AG10803 (cell line): ENCODE data around the gene CHD9.
"Not testable (repeated sequence)": the region's sequence is repeated elsewhere in the genome, so short reads cannot be mapped to it uniquely, and the experiment has no call there.

ENCODE experiments used
- DNase-seq: peaks from one replicate; pipeline ENCODE4 v3.0.0; 2010; ENCODE audit warnings: low read depth
- H3K4me3 ChIP-seq: 2 replicates; pipeline ENCODE4 v1.5.1; 2011; ENCODE audit warnings: mild to moderate bottlenecking, low read length, control low read depth
- TF ChIP-seq, protein P1 (sequence below): conservative IDR thresholded peaks from 2 replicates; pipeline ENCODE4 v1.5.1; 2011; ENCODE audit warnings: mild to moderate bottlenecking, low read length, control low read depth, inconsistent platforms

Gene CHD9

DNA sequence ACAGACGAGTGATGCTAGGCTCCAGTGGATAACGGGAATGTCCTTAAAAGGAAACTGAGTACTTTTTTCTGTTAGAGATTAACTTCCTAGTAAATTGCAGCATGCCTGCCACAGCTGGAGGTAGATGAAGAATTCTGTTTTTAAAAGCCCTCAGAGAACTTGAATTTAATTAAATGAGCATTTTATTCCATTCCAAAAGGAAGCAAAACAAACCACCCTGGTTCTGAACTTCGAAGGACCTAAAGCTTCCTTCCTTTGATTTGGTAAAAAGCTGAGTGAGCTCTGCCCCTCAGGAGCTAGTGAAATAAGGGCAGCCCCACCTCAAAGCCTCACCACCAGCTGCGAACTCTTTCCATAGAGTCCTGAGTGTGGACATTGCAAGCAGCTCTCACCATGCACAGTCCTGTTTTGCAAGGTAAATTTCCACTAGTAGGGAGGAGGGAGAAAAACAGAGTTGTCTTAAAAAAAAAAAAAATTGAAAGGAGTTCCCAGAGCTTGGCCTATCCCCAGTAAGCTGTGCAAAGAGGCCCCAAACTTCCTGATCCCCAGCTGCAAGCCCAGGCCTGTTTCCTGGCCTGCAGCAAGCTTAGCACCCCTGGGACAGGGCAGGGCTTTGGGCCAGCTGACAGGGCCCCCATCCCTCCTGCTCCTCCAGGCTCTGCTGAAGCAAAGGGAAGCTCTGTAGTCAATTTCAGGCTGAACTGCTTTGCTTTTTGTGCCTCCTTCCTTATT lies 13.3 kb upstream of the CHD9 start:
- no peak overlapping the region for H3K4me3 ChIP-seq
- DNase-seq: peak; percentile 55

GRCh38 chr16:53042235-53042701 lies 12.5 kb upstream of the CHD9 start:
- DNase-seq: no peak
- no peak overlapping the region for H3K4me3 ChIP-seq
- TF ChIP-seq, protein P1, sequence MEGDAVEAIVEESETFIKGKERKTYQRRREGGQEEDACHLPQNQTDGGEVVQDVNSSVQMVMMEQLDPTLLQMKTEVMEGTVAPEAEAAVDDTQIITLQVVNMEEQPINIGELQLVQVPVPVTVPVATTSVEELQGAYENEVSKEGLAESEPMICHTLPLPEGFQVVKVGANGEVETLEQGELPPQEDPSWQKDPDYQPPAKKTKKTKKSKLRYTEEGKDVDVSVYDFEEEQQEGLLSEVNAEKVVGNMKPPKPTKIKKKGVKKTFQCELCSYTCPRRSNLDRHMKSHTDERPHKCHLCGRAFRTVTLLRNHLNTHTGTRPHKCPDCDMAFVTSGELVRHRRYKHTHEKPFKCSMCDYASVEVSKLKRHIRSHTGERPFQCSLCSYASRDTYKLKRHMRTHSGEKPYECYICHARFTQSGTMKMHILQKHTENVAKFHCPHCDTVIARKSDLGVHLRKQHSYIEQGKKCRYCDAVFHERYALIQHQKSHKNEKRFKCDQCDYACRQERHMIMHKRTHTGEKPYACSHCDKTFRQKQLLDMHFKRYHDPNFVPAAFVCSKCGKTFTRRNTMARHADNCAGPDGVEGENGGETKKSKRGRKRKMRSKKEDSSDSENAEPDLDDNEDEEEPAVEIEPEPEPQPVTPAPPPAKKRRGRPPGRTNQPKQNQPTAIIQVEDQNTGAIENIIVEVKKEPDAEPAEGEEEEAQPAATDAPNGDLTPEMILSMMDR: no peak

More for the DNA sequence above, 13.3 kb upstream of the CHD9 start:
- TF ChIP-seq, protein P1: no peak

- no peak for DNase-seq
- TF ChIP-seq, protein P1: no peak
- no peak overlapping the region for H3K4me3 ChIP-seq
These were observed 11.4 kb upstream of the CHD9 start for GRCh38 chr16:53043428-53043831.

GRCh38 chr16:53043986-53044601 lies 10.7 kb upstream of the CHD9 start:
- H3K4me3 ChIP-seq: no peak overlapping the region
- DNase-seq: no peak

DNA sequence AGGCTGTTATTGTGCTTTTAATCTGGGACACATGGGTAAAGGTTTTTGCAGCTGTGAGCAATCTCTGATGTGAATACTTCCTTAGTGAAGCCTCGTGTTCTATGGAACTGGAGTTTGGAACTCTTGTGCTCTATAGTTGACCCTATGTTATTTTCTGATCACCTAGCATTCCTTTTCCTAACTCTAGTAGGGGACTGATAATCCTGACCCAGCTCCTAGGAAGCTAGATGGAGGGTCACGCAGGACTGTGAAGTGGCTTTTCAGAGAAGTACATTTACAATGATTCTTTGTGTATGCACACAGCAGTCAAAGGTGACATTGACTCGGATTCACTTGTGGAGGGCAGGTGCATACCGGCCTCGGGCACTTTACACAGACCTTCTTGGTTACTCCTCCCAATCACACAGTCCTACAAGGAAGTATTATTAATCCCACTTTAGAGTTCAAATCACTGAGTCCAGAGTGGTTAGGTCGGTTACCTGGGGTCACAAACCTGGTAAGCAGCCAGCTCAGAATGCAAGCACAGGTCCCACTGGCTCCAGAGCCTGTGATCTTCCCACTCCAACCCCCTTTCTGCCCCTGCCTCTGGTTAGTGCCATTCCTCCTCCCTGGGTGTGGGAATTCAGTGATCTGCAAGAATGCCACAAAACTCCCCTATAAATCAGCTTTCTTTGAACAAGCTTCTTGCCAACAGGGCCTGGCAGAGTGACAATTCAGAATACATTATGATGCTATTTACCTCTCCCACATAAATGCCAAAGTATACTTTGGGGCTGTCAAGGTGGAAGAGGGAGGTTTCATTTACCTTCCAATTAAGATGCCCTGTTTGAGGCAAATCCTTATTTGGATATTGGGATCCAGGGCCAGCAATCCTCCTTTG lies 9.2 kb upstream of the CHD9 start:
- DNase-seq: no peak
- no peak overlapping the region for H3K4me3 ChIP-seq
- TF ChIP-seq, protein P1: no peak

More at GRCh38 chr16:53043986-53044601, 10.7 kb upstream of the CHD9 start:
- TF ChIP-seq, protein P1: no peak

- DNase-seq, H3K4me3 ChIP-seq: not testable (repeated sequence)
These were observed 7.3 kb upstream of the CHD9 start for GRCh38 chr16:53047515-53047914.
